GM18526 (cell line): ENCODE data around the gene SNX11.

ENCODE experiments used
- POLR2A ChIP-seq: IDR thresholded peaks from 3 replicates; pipeline ENCODE4 v1.6.1; 2011; ENCODE audit not compliant: insufficient read length; ENCODE audit errors: extremely low read depth

The SNX11 gene

GRCh38 chr17:48148854-48149786 is 41.6 kb downstream of the SNX11 start:
- no peak for TF ChIP-seq POLR2A

GRCh38 chr17:48149787-48150463 is 42.4 kb downstream of the SNX11 start:
- TF ChIP-seq POLR2A = no peak

- no peak for TF ChIP-seq POLR2A
Measured at GRCh38 chr17:48150597-48151001, 43.0 kb downstream of the SNX11 start.

GRCh38 chr17:48151220-48151619 is 43.7 kb downstream of the SNX11 start:
- TF ChIP-seq POLR2A = no peak

- TF ChIP-seq POLR2A = no peak
Measured at GRCh38 chr17:48152289-48152688, 44.7 kb downstream of the SNX11 start.

GRCh38 chr17:48153691-48154358 is 46.3 kb downstream of the SNX11 start:
- no peak for TF ChIP-seq POLR2A

- TF ChIP-seq POLR2A = no peak
Measured at GRCh38 chr17:48155889-48156611, 48.5 kb downstream of the SNX11 start.

- TF ChIP-seq POLR2A = no peak
Measured at GRCh38 chr17:48159232-48159631, 51.7 kb downstream of the SNX11 start.

GRCh38 chr17:48160177-48161081 is 52.9 kb downstream of the SNX11 start:
- TF ChIP-seq POLR2A = no peak

GRCh38 chr17:48161127-48161905 is 53.8 kb downstream of the SNX11 start:
- no peak for TF ChIP-seq POLR2A

GRCh38 chr17:48162306-48162934 is 54.9 kb downstream of the SNX11 start:
- TF ChIP-seq POLR2A = no peak

GRCh38 chr17:48162946-48163506 is 55.5 kb downstream of the SNX11 start:
- no peak for TF ChIP-seq POLR2A

- no peak for TF ChIP-seq POLR2A
Measured at GRCh38 chr17:48163809-48164208, 56.2 kb downstream of the SNX11 start.

- TF ChIP-seq POLR2A = no peak
Measured at GRCh38 chr17:48169926-48170325, 62.4 kb downstream of the SNX11 start.
